DOHH2 (cell line): ENCODE measurements around the gene DSTN.

Experiments
- EZH2phosphoT487 ChIP-seq: fragments of 200-600 bp; sonication (generic); IDR thresholded peaks from 2 replicates; pipeline ENCODE4 v1.6.1; 2017; ENCODE audit warnings: borderline replicate concordance, mild to moderate bottlenecking, antibody characterized with exemption, low read length, moderate library complexity, mixed read lengths
- TF ChIP-seq, protein P1 (sequence below): fragments of 200-600 bp; sonication (generic); IDR thresholded peaks from one replicate; pipeline ENCODE4 v1.5.1; 2014; ENCODE audit warnings: antibody characterized with exemption, mild to moderate bottlenecking, low read depth, low read length; ENCODE audit not compliant: poor library complexity, severe bottlenecking

DNA sequence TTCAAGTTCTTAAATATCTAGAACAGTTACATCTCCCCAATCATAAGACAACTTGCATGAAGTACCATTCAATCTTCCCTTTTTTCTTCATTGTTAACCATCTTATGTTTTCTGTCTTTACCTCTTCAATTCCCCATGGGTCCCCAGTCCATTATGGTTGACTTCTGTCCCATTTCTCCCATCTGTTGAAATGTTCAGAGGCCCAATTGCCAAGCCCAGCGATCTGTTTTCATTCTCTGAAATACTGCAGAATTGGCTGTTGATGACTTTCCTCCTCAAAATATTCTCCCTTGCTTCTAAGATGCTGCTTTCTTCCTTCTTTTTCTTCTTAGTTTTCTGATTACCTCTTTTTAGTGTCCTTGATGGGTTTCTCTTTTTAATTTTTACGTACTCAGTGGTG is 26.0 kb downstream of the DSTN start:
- TF ChIP-seq, protein P1, sequence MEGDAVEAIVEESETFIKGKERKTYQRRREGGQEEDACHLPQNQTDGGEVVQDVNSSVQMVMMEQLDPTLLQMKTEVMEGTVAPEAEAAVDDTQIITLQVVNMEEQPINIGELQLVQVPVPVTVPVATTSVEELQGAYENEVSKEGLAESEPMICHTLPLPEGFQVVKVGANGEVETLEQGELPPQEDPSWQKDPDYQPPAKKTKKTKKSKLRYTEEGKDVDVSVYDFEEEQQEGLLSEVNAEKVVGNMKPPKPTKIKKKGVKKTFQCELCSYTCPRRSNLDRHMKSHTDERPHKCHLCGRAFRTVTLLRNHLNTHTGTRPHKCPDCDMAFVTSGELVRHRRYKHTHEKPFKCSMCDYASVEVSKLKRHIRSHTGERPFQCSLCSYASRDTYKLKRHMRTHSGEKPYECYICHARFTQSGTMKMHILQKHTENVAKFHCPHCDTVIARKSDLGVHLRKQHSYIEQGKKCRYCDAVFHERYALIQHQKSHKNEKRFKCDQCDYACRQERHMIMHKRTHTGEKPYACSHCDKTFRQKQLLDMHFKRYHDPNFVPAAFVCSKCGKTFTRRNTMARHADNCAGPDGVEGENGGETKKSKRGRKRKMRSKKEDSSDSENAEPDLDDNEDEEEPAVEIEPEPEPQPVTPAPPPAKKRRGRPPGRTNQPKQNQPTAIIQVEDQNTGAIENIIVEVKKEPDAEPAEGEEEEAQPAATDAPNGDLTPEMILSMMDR, result no peak
- TF ChIP-seq EZH2phosphoT487, result no peak
